ENCODE measurements around the gene GDF10.

The GDF10 gene

GRCh38 chr10:47351899-47352815 is 52.2 kb downstream of the GDF10 start:
- H3K9me3 ChIP-seq (ENCODE audit: insufficient read depth, low read length) = no peaks in the 10 kb centered on the region
- no peak overlapping the region for H3K4me3 ChIP-seq (ENCODE audit: low read length)
- no peak overlapping the region for H2AFZ ChIP-seq (ENCODE audit: low read depth, low read length)
- TF ChIP-seq CTCF (IDR thresholded peaks at IDR 0.05; ENCODE audit: low read depth, low read length) (no peak), EZH2phosphoT487 (IDR thresholded peaks at IDR 0.05; ENCODE audit: low read depth) (no peak)
- H3K36me3 ChIP-seq (replicated peaks; ENCODE audit: low read depth, low read length) = no peaks in the 10 kb centered on the region
- no peaks in the 10 kb centered on the region for H4K20me1 ChIP-seq (ENCODE audit: insufficient read depth, low read length)
- H3K4me1 ChIP-seq (ENCODE audit: low read length) = no peaks in the 10 kb centered on the region
- no peak overlapping the region for H3K9ac ChIP-seq (ENCODE audit: low read length)
- no peak overlapping the region for H3K4me2 ChIP-seq (ENCODE audit: low read length)
- H3K79me2 ChIP-seq (ENCODE audit: low read length) = no peaks in the 10 kb centered on the region
- no peak overlapping the region for H3K27ac ChIP-seq (ENCODE audit: low read length)
- no peaks in the 10 kb centered on the region for H3K27me3 ChIP-seq (ENCODE audit: low read depth, low read length)

GRCh38 chr10:47353351-47353750 is 53.4 kb downstream of the GDF10 start:
- Histone ChIP-seq H3K9me3 (ENCODE audit: insufficient read depth, low read length) (no peaks in the 10 kb centered on the region), H3K27me3 (ENCODE audit: low read depth, low read length) (no peaks in the 10 kb centered on the region), H3K27ac (ENCODE audit: low read length) (no peak overlapping the region), H3K4me3 (ENCODE audit: low read length) (no peak overlapping the region), H3K4me2 (ENCODE audit: low read length) (no peak overlapping the region), H3K9ac (ENCODE audit: low read length) (no peak overlapping the region), H3K36me3 (replicated peaks; ENCODE audit: low read depth, low read length) (no peaks in the 10 kb centered on the region), H2AFZ (ENCODE audit: low read depth, low read length) (no peak overlapping the region), H3K4me1 (ENCODE audit: low read length) (no peaks in the 10 kb centered on the region), H4K20me1 (ENCODE audit: insufficient read depth, low read length) (no peaks in the 10 kb centered on the region), H3K79me2 (ENCODE audit: low read length) (no peaks in the 10 kb centered on the region)
- TF ChIP-seq CTCF (IDR thresholded peaks at IDR 0.05; ENCODE audit: low read depth, low read length) = no peak
- TF ChIP-seq EZH2phosphoT487 (IDR thresholded peaks at IDR 0.05; ENCODE audit: low read depth) = no peak

- H3K27ac ChIP-seq (ENCODE audit: low read length) = no peak overlapping the region
- no peaks in the 10 kb centered on the region for H4K20me1 ChIP-seq (ENCODE audit: insufficient read depth, low read length)
- no peaks in the 10 kb centered on the region for H3K4me1 ChIP-seq (ENCODE audit: low read length)
- H3K79me2 ChIP-seq (ENCODE audit: low read length) = no peaks in the 10 kb centered on the region
- H3K4me2 ChIP-seq (ENCODE audit: low read length) = no peak overlapping the region
- no peak overlapping the region for H3K4me3 ChIP-seq (ENCODE audit: low read length)
- no peaks in the 10 kb centered on the region for H3K27me3 ChIP-seq (ENCODE audit: low read depth, low read length)
- no peak overlapping the region for H2AFZ ChIP-seq (ENCODE audit: low read depth, low read length)
- H3K9me3 ChIP-seq (ENCODE audit: insufficient read depth, low read length) = no peaks in the 10 kb centered on the region
- H3K36me3 ChIP-seq (replicated peaks; ENCODE audit: low read depth, low read length) = no peaks in the 10 kb centered on the region
- TF ChIP-seq CTCF (IDR thresholded peaks at IDR 0.05; ENCODE audit: low read depth, low read length) (no peak), EZH2phosphoT487 (IDR thresholded peaks at IDR 0.05; ENCODE audit: low read depth) (no peak)
- H3K9ac ChIP-seq (ENCODE audit: low read length) = no peak overlapping the region
These were observed 54.2 kb downstream of the GDF10 start for GRCh38 chr10:47354165-47354564.

- H4K20me1 ChIP-seq (ENCODE audit: insufficient read depth, low read length) = no peaks in the 10 kb centered on the region
- H3K4me1 ChIP-seq (ENCODE audit: low read length) = no peaks in the 10 kb centered on the region
- H3K27me3 ChIP-seq (ENCODE audit: low read depth, low read length) = no peaks in the 10 kb centered on the region
- TF ChIP-seq CTCF (IDR thresholded peaks at IDR 0.05; ENCODE audit: low read depth, low read length) (no peak), EZH2phosphoT487 (IDR thresholded peaks at IDR 0.05; ENCODE audit: low read depth) (no peak)
- H3K9ac ChIP-seq (ENCODE audit: low read length) = no peak overlapping the region
- H3K4me2 ChIP-seq (ENCODE audit: low read length) = no peak overlapping the region
- H3K27ac ChIP-seq (ENCODE audit: low read length) = no peak overlapping the region
- no peak overlapping the region for H3K4me3 ChIP-seq (ENCODE audit: low read length)
- no peak overlapping the region for H2AFZ ChIP-seq (ENCODE audit: low read depth, low read length)
- no peaks in the 10 kb centered on the region for H3K79me2 ChIP-seq (ENCODE audit: low read length)
- H3K36me3 ChIP-seq (replicated peaks; ENCODE audit: low read depth, low read length) = no peaks in the 10 kb centered on the region
- H3K9me3 ChIP-seq (ENCODE audit: insufficient read depth, low read length) = no peaks in the 10 kb centered on the region
These were observed 54.9 kb downstream of the GDF10 start for GRCh38 chr10:47354900-47355299.

Measured in OCI-LY3 (cell line).